ENCODE results near the gene VWC2L. TPM values are rescaled to one million over a fixed set of nuclear protein-coding genes. Genes with fewer than 3 reads are reported as not detected.

Gene VWC2L
- total RNA-seq, 1 donor from 2014 or later: not detected

GRCh38 chr2:214492608-214493007, 81.8 kb downstream of the VWC2L start:
- H3K4me3 ChIP-seq (ENCODE audit: low read depth, low read length): no peak overlapping the region
- DNase-seq (ENCODE audit: low read depth): no peak
- TF ChIP-seq CTCF (conservative IDR thresholded peaks at IDR 0.05; ENCODE audit: low read depth, low read length): no peak

GRCh38 chr2:214497489-214497888, 86.6 kb downstream of the VWC2L start:
- H3K4me3 ChIP-seq (ENCODE audit: low read depth, low read length): no peak overlapping the region
- no peak for TF ChIP-seq CTCF (conservative IDR thresholded peaks at IDR 0.05; ENCODE audit: low read depth, low read length)
- no peak for DNase-seq (ENCODE audit: low read depth)

- TF ChIP-seq CTCF (conservative IDR thresholded peaks at IDR 0.05; ENCODE audit: low read depth, low read length): no peak
- DNase-seq (ENCODE audit: low read depth): no peak
- no peak overlapping the region for H3K4me3 ChIP-seq (ENCODE audit: low read depth, low read length)
These were observed 92.7 kb downstream of the VWC2L start for GRCh38 chr2:214503568-214503967.

GRCh38 chr2:214504599-214505376, 93.9 kb downstream of the VWC2L start:
- no peak overlapping the region for H3K4me3 ChIP-seq (ENCODE audit: low read depth, low read length)
- DNase-seq (ENCODE audit: low read depth): no peak
- TF ChIP-seq CTCF (conservative IDR thresholded peaks at IDR 0.05; ENCODE audit: low read depth, low read length): no peak

- no peak for TF ChIP-seq CTCF (conservative IDR thresholded peaks at IDR 0.05; ENCODE audit: low read depth, low read length)
- DNase-seq (ENCODE audit: low read depth): no peak
- no peak overlapping the region for H3K4me3 ChIP-seq (ENCODE audit: low read depth, low read length)
These were observed 96.2 kb downstream of the VWC2L start for GRCh38 chr2:214507032-214507431.

- TF ChIP-seq CTCF (conservative IDR thresholded peaks at IDR 0.05; ENCODE audit: low read depth, low read length): no peak
- no peak for DNase-seq (ENCODE audit: low read depth)
- H3K4me3 ChIP-seq (ENCODE audit: low read depth, low read length): no peak overlapping the region
These were observed 103.8 kb downstream of the VWC2L start for GRCh38 chr2:214514704-214515103.

GRCh38 chr2:214515111-214515510, 104.3 kb downstream of the VWC2L start:
- TF ChIP-seq CTCF (conservative IDR thresholded peaks at IDR 0.05; ENCODE audit: low read depth, low read length): no peak
- H3K4me3 ChIP-seq (ENCODE audit: low read depth, low read length): no peak overlapping the region
- DNase-seq (ENCODE audit: low read depth): no peak
